ENCODE results near the gene TNPO3. TPM values are rescaled to one million over a fixed set of nuclear protein-coding genes. Genes with fewer than 3 reads are reported as not detected.

TNPO3 gene
- total and polyA plus RNA-seq, 2 of the 4 experiments (the other 2 are of a cell fraction), result 24.2 to 77.2 TPM

DNA sequence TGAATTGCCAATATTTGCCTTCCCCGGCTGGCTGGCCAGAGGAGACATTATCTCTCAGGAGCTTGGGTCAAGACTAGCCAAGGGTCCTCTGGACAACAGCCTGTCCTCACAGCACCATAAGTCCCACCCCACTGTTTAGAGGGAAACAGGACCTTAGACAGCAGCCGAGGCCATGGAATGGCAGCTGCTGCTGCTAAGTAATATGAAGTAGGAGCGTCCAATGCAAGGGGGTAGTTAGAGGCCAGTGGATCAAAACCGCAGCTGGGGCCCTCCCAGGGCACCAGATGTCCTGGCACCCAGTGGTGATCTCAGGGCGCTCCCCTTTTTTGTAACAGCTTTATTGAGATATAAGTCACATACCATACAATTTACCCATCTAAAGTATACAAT lies 131.5 kb downstream of the TNPO3 start:
- Histone ChIP-seq H4K8ac (ENCODE audit: low read depth in 2 of 2, low read length in 2 of 2) (no peak overlapping the region), H3K4me2 (ENCODE audit: low read depth, low read length) (no peak overlapping the region), H4K5ac (ENCODE audit: low read depth, low read length) (no peak overlapping the region), H2BK20ac (ENCODE audit: low read depth, low read length) (no peak overlapping the region), H2BK120ac (ENCODE audit: low read depth, low read length) (no peak overlapping the region), H3K56ac (ENCODE audit: extremely low read depth, insufficient read depth, low read length) (no peak overlapping the region), H2BK15ac (ENCODE audit: low read depth, low read length) (no peak overlapping the region), H3K27ac (ENCODE audit: insufficient read depth, low read length) (no peak overlapping the region), H2AK9ac (replicated peaks; ENCODE audit: low read depth, low read length, poor library complexity) (no peak overlapping the region), H3K9me1 (ENCODE audit: insufficient read depth, low read length) (no peaks in the 10 kb centered on the region), H3K14ac (replicated peaks; ENCODE audit: low read depth, low read length) (no peak overlapping the region), H3K9me3 (ENCODE audit: control insufficient read depth, insufficient read depth, low read length) (no peaks in the 10 kb centered on the region), H3K79me1 (ENCODE audit: low read depth in 1 of 2, low read length in 2 of 2) (no peaks in the 10 kb centered on the region), H2BK5ac (ENCODE audit: low read depth, low read length, poor library complexity, severe bottlenecking) (no peak overlapping the region), H3K36me3 (ENCODE audit: control insufficient read depth, insufficient read depth, low read length) (no peaks in the 10 kb centered on the region), H3K27me3 (ENCODE audit: control insufficient read depth, insufficient read depth, low read length) (peaks cover 63% of the 10 kb centered on the region), H4K91ac (ENCODE audit: insufficient read depth, low read depth, low read length) (no peak overlapping the region), H4K20me1 (ENCODE audit: insufficient read depth, low read length) (no peaks in the 10 kb centered on the region), H3K18ac (ENCODE audit: low read depth, low read length) (no peak overlapping the region), H3K9ac (ENCODE audit: low read depth, low read length) (no peak overlapping the region), H3K4me1 (ENCODE audit: control insufficient read depth, insufficient read depth, low read length) (no peaks in the 10 kb centered on the region), H2AK5ac (ENCODE audit: low read depth, low read length) (no peak overlapping the region), H3K4ac (ENCODE audit: low read depth, low read length) (no peak overlapping the region), H3K4me3 (ENCODE audit: insufficient read depth, low read depth, low read length) (no peak overlapping the region), H3K23ac (ENCODE audit: low read depth, low read length) (no peak overlapping the region), H2AFZ (replicated peaks; ENCODE audit: low read length, poor library complexity) (no peak overlapping the region)
- DNase-seq, result no peak
- dilution Hi-C loops (cut with HindIII; ENCODE audit: low sequenced_read_pairs, unreplicated experiment), result no loop called here
- ChIA-PET POLR2A (ENCODE audit: unreplicated experiment) (no interaction called here), CTCF (no interaction called here)
- BruUV-seq (replicated peaks), result no TSS peak
- intact Hi-C loops (cut with micrococcal nuclease), result no loop called here
- WGBS, 2 experiments (ENCODE audit: extremely low coverage in 2 of 2, insufficient read length in 1 of 2), result no CpG with 5 or more reads among the region's 5 CpGs
- ATAC-seq (ENCODE audit: low read depth), result no peak
- TF ChIP-seq MAFK (IDR thresholded peaks at IDR 0.05; ENCODE audit: low read depth, low read length) (no peak), NFE2L2 (IDR thresholded peaks at IDR 0.05; ENCODE audit: low read depth, low read length) (no peak), BHLHE40 (IDR thresholded peaks at IDR 0.05; ENCODE audit: low read depth, low read length) (no peak), RFX5 (IDR thresholded peaks at IDR 0.05; ENCODE audit: low read depth, low read length) (no peak), FOS (IDR thresholded peaks at IDR 0.05; ENCODE audit: low read depth, low read length) (no peak), RCOR1 (IDR thresholded peaks at IDR 0.05; ENCODE audit: insufficient replicate concordance, low read length) (no peak), RAD21 (IDR thresholded peaks at IDR 0.05; ENCODE audit: low read length) (no peak), MAZ (IDR thresholded peaks at IDR 0.05; ENCODE audit: borderline replicate concordance, low read depth, low read length) (no peak), CHD1 (IDR thresholded peaks at IDR 0.05; ENCODE audit: low read depth, low read length) (no peak)
- TF ChIP-seq, protein P1, sequence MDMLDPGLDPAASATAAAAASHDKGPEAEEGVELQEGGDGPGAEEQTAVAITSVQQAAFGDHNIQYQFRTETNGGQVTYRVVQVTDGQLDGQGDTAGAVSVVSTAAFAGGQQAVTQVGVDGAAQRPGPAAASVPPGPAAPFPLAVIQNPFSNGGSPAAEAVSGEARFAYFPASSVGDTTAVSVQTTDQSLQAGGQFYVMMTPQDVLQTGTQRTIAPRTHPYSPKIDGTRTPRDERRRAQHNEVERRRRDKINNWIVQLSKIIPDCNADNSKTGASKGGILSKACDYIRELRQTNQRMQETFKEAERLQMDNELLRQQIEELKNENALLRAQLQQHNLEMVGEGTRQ (IDR thresholded peaks at IDR 0.05; ENCODE audit: low read depth, low read length), result no peak
- in situ Hi-C loops (cut with MboI; ENCODE audit: low sequenced_read_pairs), result no loop called here
